Ascending aorta (tissue), 2 donors: ENCODE results near the gene FAM117A. TPM values are rescaled to one million over a fixed set of nuclear protein-coding genes. Genes with fewer than 3 reads are reported as not detected.

ENCODE experiments used
- DNase-seq, 2 donors: peaks; one replicate each; pipeline ENCODE4 v3.0.0-alpha.2; 2019; ENCODE audit warnings: low spot score in 2 of 2
- H3K27ac ChIP-seq, 2 donors: fragments of 200-600 bp; sonication (generic); one replicate each; pipeline ENCODE4 v1.5.1; 2016 to 2017; ENCODE audit warnings: mild to moderate bottlenecking in 1 of 2
- H3K27me3 ChIP-seq: fragments of 200-600 bp; sonication (generic); one replicate; pipeline ENCODE4 v1.5.1; 2017
- H3K36me3 ChIP-seq, 2 donors: fragments of 200-600 bp; sonication (generic); one replicate each; pipeline ENCODE4 v1.5.1; 2016
- H3K4me1 ChIP-seq, 2 donors: fragments of 200-600 bp; sonication (generic); one replicate each; pipeline ENCODE4 v1.5.1; 2016 to 2017; ENCODE audit warnings: mild to moderate bottlenecking in 1 of 2
- H3K4me3 ChIP-seq, 2 donors: fragments of 200-600 bp; sonication (generic); one replicate each; pipeline ENCODE4 v1.5.1; 2016 to 2017; ENCODE audit warnings: mild to moderate bottlenecking in 1 of 2
- H3K9me3 ChIP-seq, 2 donors: fragments of 200-600 bp; sonication (generic); one replicate each; pipeline ENCODE4 v1.5.1; 2016
- intact Hi-C: fragments of 100-400 bp; cut with DNase I; formaldehyde crosslinking; loops from one replicate; pipeline ENCODE4 v1.15.1; 2023
- total RNA-seq: library from RNA; depleted of rRNA; stranded (reverse); fragments of >200 nt; gene quantifications from one replicate; pipeline ENCODE4 v1.1.0, GENCODE V29; 2016
- TF ChIP-seq, protein P1 (sequence below), 3 experiments: fragments of 200-600 bp in 2 of 3; fragments of 450-650 bp in 1 of 3; sonication (generic) in 2 of 3; IDR thresholded peaks; one replicate each; pipeline ENCODE4 v1.5.1; 2016 to 2019; ENCODE audit warnings: antibody characterized with exemption in 3 of 3, mild to moderate bottlenecking in 1 of 3, moderate library complexity in 1 of 3

FAM117A gene
- total RNA-seq, 1 donor from 2014 or later: 25.4 TPM

GRCh38 chr17:49742166-49742638 lies 21.7 kb downstream of the FAM117A start:
- Histone ChIP-seq H3K4me3 (no peak overlapping the region), H3K27ac (peak overlapping the region; percentile 89 to 94), H3K27me3 (no peaks in the 10 kb centered on the region), H3K4me1 (peaks cover 21 to 46% of the 10 kb centered on the region in 2 donors), H3K9me3 (no peaks in the 10 kb centered on the region), H3K36me3 (no peaks in the 10 kb centered on the region)
- TF ChIP-seq, protein P1, sequence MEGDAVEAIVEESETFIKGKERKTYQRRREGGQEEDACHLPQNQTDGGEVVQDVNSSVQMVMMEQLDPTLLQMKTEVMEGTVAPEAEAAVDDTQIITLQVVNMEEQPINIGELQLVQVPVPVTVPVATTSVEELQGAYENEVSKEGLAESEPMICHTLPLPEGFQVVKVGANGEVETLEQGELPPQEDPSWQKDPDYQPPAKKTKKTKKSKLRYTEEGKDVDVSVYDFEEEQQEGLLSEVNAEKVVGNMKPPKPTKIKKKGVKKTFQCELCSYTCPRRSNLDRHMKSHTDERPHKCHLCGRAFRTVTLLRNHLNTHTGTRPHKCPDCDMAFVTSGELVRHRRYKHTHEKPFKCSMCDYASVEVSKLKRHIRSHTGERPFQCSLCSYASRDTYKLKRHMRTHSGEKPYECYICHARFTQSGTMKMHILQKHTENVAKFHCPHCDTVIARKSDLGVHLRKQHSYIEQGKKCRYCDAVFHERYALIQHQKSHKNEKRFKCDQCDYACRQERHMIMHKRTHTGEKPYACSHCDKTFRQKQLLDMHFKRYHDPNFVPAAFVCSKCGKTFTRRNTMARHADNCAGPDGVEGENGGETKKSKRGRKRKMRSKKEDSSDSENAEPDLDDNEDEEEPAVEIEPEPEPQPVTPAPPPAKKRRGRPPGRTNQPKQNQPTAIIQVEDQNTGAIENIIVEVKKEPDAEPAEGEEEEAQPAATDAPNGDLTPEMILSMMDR (IDR thresholded peaks at IDR 0.05): no peak
- no peak for DNase-seq
- intact Hi-C loops: no loop called here

DNA sequence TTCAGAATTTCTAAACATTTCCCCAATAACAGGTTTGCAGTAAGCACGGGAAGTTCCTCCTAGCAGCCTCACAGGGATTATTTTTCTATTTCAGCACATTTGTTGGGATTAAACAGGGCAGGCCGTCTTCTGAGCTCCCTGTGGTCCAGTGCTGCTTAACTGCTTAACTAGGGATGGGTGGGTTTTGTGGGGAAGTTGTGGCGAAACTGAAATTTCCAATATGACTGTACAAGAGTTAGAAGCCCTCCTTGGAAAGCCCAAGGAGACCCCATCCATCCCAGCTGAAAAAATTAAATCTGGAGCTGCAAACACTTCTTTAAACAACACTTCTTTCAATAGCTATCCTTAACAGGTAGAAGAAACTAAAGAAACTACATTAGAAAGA lies 22.2 kb downstream of the FAM117A start:
- intact Hi-C loops: loop anchor here (1.0 to 2.0 kb wide), 3 partner anchors 21 to 36 kb away; no protein-coding TSS in a partner anchor

DNA sequence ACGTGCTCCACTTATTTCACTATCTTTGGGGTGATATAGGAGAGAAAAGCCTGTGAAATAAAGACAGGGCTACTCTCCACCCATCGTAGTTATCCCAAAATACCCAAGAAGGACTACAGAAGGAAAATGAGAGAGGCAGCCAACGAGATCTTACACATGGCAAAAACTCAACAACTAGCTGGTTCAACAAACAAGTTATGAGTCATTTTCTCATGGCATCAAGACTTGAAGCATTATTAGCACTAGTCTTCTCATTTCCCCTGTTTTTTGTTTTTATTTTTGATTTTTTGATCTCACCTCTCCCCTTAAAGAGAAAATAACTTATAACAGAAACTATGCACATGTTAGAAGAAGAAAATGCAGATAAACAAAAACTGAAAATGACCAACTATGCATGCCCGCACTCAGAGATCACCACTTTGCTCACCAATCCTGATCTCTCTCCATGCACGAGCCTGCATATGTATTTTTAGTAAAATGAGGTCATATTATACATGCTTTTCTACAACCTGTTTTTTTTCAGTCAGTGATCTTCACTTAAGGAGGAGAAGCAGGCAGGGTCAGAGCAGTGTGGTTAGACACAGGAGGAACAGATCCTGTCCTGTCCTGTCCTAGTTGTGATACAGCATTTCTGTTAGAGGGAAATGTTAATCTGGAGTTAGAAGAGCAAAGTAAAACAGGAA lies 22.8 kb downstream of the FAM117A start:
- H3K27me3 ChIP-seq: no peaks in the 10 kb centered on the region
- peaks cover 21 to 46% of the 10 kb centered on the region in 2 donors for H3K4me1 ChIP-seq
- intact Hi-C loops: loop anchor here (1.0 to 2.0 kb wide), 3 partner anchors 22 to 36 kb away; no protein-coding TSS in a partner anchor
- peak overlapping the region in 1 of 2 donors; percentile 40 for H3K4me3 ChIP-seq
- peak overlapping the region; percentile 89 to 94 for H3K27ac ChIP-seq
- TF ChIP-seq, protein P1 (IDR thresholded peaks at IDR 0.05): no peak
- H3K9me3 ChIP-seq: no peaks in the 10 kb centered on the region
- no peak for DNase-seq
- no peaks in the 10 kb centered on the region for H3K36me3 ChIP-seq

More for the DNA sequence above, 22.2 kb downstream of the FAM117A start:
- Histone ChIP-seq H3K9me3 (no peaks in the 10 kb centered on the region), H3K27ac (peak overlapping the region; percentile 89 to 94), H3K4me3 (peak overlapping the region in 1 of 2 donors; percentile 40), H3K27me3 (no peaks in the 10 kb centered on the region), H3K4me1 (peaks cover 21 to 46% of the 10 kb centered on the region in 2 donors), H3K36me3 (no peaks in the 10 kb centered on the region)
- DNase-seq: no peak
- TF ChIP-seq, protein P1 (IDR thresholded peaks at IDR 0.05): no peak

DNA sequence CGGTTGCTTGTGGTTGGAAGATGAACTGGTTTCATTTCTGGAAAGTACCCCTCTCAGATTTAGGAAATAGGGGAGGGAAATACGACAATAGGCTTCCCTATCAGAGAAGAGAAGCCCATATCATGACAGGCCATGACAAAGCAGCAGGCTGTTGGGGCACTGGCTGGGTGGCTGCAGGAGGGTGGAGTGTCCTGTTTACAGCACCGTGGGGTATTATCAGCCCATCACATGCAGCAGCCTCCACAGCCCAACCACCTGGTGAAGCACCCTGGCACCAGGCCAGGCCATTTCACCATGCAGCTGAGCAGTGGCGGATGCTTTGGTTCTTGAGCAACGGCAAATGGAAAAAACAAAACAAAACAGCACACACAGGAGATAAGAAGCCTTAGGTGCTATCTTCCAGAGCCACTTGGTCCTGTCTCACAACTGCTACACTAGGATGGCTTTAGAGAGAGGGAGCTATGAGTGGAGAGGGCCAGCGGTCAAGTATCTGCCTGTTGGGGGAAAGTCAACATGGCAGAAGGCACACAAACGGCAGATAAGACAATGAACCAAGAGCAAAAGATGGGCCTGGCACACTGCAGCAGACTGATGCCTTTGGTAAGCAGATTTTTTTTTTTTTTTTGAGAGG lies 24.2 kb downstream of the FAM117A start:
- peaks cover 21 to 46% of the 10 kb centered on the region in 2 donors for H3K4me1 ChIP-seq
- no peak overlapping the region for H3K4me3 ChIP-seq
- peak overlapping the region; percentile 89 to 94 for H3K27ac ChIP-seq
- TF ChIP-seq, protein P1 (IDR thresholded peaks at IDR 0.05): no peak
- H3K27me3 ChIP-seq: no peaks in the 10 kb centered on the region
- no peaks in the 10 kb centered on the region for H3K9me3 ChIP-seq
- H3K36me3 ChIP-seq: no peaks in the 10 kb centered on the region
- intact Hi-C loops: loop anchor here (1.0 to 2.0 kb wide), 2 partner anchors 9 to 23 kb away; no protein-coding TSS in a partner anchor
- DNase-seq: peak; percentile 61 to 85

- no peak for DNase-seq
- H3K9me3 ChIP-seq: no peaks in the 10 kb centered on the region
- H3K4me1 ChIP-seq: peaks cover 21 to 46% of the 10 kb centered on the region in 2 donors
- peak overlapping the region; percentile 89 to 94 for H3K27ac ChIP-seq
- TF ChIP-seq, protein P1 (IDR thresholded peaks at IDR 0.05): no peak
- H3K36me3 ChIP-seq: no peaks in the 10 kb centered on the region
- no peak overlapping the region for H3K4me3 ChIP-seq
- H3K27me3 ChIP-seq: no peaks in the 10 kb centered on the region
- intact Hi-C loops: no loop called here
These were observed 25.3 kb downstream of the FAM117A start for GRCh38 chr17:49738456-49739163.
